A673 (cell line): ENCODE data around the gene GPR150. TPM values are rescaled to one million over a fixed set of nuclear protein-coding genes. Genes with fewer than 3 reads are reported as not detected.
A peak's percentile ranks its signal among the peaks of the same experiment; 100 is the strongest.

Experiments used
- BruUV-seq: library from RNA; stranded (reverse); fragments of 400-500 nt; replicated peaks from 2 replicates; lab custom pipeline; 2021; lab: Mats Ljungman, UMichigan
- CTCF ChIA-PET: fragments of 300-600 bp; sonication (Branson Sonifier 250); formaldehyde crosslinking; loops from one replicate; lab custom pipeline; 2022; ENCODE audit warnings: antibody characterized with exemption; lab: Charles Lee
- POLR2A ChIA-PET: fragments of 300-600 bp; sonication (Branson Sonifier 250); formaldehyde crosslinking; loops from one replicate; lab custom pipeline; 2022; ENCODE audit warnings: antibody characterized with exemption; ENCODE audit not compliant: low non-redundant PET; lab: Charles Lee
- DNase-seq: peaks from one replicate; pipeline ENCODE4 v3.0.0-alpha.2; 2015; ENCODE audit warnings: low spot score
- H3K27ac ChIP-seq: fragments of 200-600 bp; sonication (generic); 2 replicates; pipeline ENCODE4 v1.5.1; 2016; ENCODE audit warnings: mixed run types, low read depth, mild to moderate bottlenecking, mixed read lengths, antibody characterized with exemption, low read length; ENCODE audit not compliant: poor library complexity, severe bottlenecking
- H3K27me3 ChIP-seq: fragments of 200-600 bp; sonication (generic); replicated peaks from 2 replicates; pipeline ENCODE4 v1.6.1; 2017; ENCODE audit warnings: mixed run types, low read depth, mild to moderate bottlenecking, mixed read lengths, antibody characterized with exemption, low read length; ENCODE audit not compliant: insufficient read depth, poor library complexity
- H3K36me3 ChIP-seq: fragments of 200-600 bp; sonication (generic); 2 replicates; pipeline ENCODE4 v1.6.1; 2016; ENCODE audit warnings: mixed run types, mild to moderate bottlenecking, mixed read lengths, antibody characterized with exemption, low read length; ENCODE audit not compliant: insufficient read depth, poor library complexity, severe bottlenecking
- H3K4me1 ChIP-seq: fragments of 200-600 bp; sonication (generic); 2 replicates; pipeline ENCODE4 v1.6.1; 2017; ENCODE audit warnings: mixed run types, mild to moderate bottlenecking, mixed read lengths, antibody characterized with exemption, low read length; ENCODE audit not compliant: insufficient read depth, poor library complexity, severe bottlenecking
- H3K4me3 ChIP-seq: fragments of 200-600 bp; sonication (generic); 2 replicates; pipeline ENCODE4 v1.5.1; 2016; ENCODE audit warnings: low read depth, mixed run types, mild to moderate bottlenecking, mixed read lengths, low read length; ENCODE audit not compliant: poor library complexity, severe bottlenecking
- H3K9me3 ChIP-seq: fragments of 200-600 bp; sonication (generic); 2 replicates; pipeline ENCODE4 v1.6.1; 2016; ENCODE audit warnings: mixed run types, low read depth, mild to moderate bottlenecking, mixed read lengths, antibody characterized with exemption, low read length; ENCODE audit not compliant: poor library complexity, severe bottlenecking
- EZH2 ChIP-seq: fragments of 200-600 bp; sonication (generic); IDR thresholded peaks from 2 replicates; pipeline ENCODE4 v1.6.1; 2017; ENCODE audit warnings: borderline replicate concordance, low read depth, mild to moderate bottlenecking, mixed read lengths, antibody characterized with exemption, low read length; ENCODE audit not compliant: poor library complexity, severe bottlenecking
- intact Hi-C: fragments of 100-400 bp; cut with micrococcal nuclease; formaldehyde crosslinking; loops from one replicate; pipeline ENCODE4 v1.10.0; 2022; ENCODE audit not compliant: unreplicated experiment
- total RNA-seq: library from RNA; stranded (reverse); gene quantifications from 2 replicates; pipeline ENCODE4 v1.2.3, GENCODE V29; 2021
- TF ChIP-seq, protein P1 (sequence below): fragments of 300-800, 200-600 bp; sonication (generic); conservative IDR thresholded peaks from 2 replicates; pipeline ENCODE4 v1.5.1; 2017; ENCODE audit warnings: low read depth, mild to moderate bottlenecking, antibody characterized with exemption, low read length, moderate library complexity, mixed read lengths

Gene GPR150
- total RNA-seq, 1 experiment from 2014 or later, result 0.13 TPM

GRCh38 chr5:95617057-95617456 lies 2.8 kb upstream of the GPR150 start:
- no TSS peak for BruUV-seq
- H3K27me3 ChIP-seq, result peaks cover 16% of the 10 kb centered on the region
- no peak overlapping the region for H3K27ac ChIP-seq
- CTCF ChIA-PET, result no interaction called here
- POLR2A ChIA-PET, result no interaction called here
- DNase-seq, result no peak
- intact Hi-C loops, result no loop called here
- H3K9me3 ChIP-seq, result no peaks in the 10 kb centered on the region
- H3K4me1 ChIP-seq, result no peaks in the 10 kb centered on the region
- TF ChIP-seq, protein P1, sequence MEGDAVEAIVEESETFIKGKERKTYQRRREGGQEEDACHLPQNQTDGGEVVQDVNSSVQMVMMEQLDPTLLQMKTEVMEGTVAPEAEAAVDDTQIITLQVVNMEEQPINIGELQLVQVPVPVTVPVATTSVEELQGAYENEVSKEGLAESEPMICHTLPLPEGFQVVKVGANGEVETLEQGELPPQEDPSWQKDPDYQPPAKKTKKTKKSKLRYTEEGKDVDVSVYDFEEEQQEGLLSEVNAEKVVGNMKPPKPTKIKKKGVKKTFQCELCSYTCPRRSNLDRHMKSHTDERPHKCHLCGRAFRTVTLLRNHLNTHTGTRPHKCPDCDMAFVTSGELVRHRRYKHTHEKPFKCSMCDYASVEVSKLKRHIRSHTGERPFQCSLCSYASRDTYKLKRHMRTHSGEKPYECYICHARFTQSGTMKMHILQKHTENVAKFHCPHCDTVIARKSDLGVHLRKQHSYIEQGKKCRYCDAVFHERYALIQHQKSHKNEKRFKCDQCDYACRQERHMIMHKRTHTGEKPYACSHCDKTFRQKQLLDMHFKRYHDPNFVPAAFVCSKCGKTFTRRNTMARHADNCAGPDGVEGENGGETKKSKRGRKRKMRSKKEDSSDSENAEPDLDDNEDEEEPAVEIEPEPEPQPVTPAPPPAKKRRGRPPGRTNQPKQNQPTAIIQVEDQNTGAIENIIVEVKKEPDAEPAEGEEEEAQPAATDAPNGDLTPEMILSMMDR, result no peak
- TF ChIP-seq EZH2, result no peak
- H3K36me3 ChIP-seq, result no peaks in the 10 kb centered on the region
- H3K4me3 ChIP-seq, result no peak overlapping the region

GRCh38 chr5:95619096-95619495 lies 791 bp upstream of the GPR150 start:
- ChIA-PET CTCF (no interaction called here), POLR2A (no interaction called here)
- Histone ChIP-seq H3K4me3 (no peak overlapping the region), H3K27ac (no peak overlapping the region), H3K36me3 (no peaks in the 10 kb centered on the region), H3K27me3 (peaks cover 16% of the 10 kb centered on the region), H3K9me3 (no peaks in the 10 kb centered on the region), H3K4me1 (no peaks in the 10 kb centered on the region)
- TF ChIP-seq EZH2, result no peak
- TF ChIP-seq, protein P1, result no peak
- intact Hi-C loops, result no loop called here
- no peak for DNase-seq
- BruUV-seq, result no TSS peak

GRCh38 chr5:95619514-95620029 lies 315 bp upstream of the GPR150 start:
- intact Hi-C loops, result no loop called here
- H3K27ac ChIP-seq, result no peak overlapping the region

More at GRCh38 chr5:95619514-95620029, 315 bp upstream of the GPR150 start:
- TF ChIP-seq EZH2, result no peak
- TF ChIP-seq, protein P1, result no peak
- BruUV-seq, result no TSS peak
- Histone ChIP-seq H3K36me3 (no peaks in the 10 kb centered on the region), H3K4me1 (no peaks in the 10 kb centered on the region), H3K27me3 (peaks cover 16% of the 10 kb centered on the region), H3K4me3 (peak overlapping the region; percentile 43), H3K9me3 (no peaks in the 10 kb centered on the region)
- ChIA-PET CTCF (no interaction called here), POLR2A (no interaction called here)
- no peak for DNase-seq
